GM21367 (cell line): ENCODE data around the gene AGAP1.

Experiments used
- ATAC-seq: cut with Tn5 transposase; IDR thresholded peaks from one replicate; pipeline ENCODE4 v1.9.1; 2021; ENCODE audit not compliant: unreplicated experiment

The AGAP1 gene

DNA sequence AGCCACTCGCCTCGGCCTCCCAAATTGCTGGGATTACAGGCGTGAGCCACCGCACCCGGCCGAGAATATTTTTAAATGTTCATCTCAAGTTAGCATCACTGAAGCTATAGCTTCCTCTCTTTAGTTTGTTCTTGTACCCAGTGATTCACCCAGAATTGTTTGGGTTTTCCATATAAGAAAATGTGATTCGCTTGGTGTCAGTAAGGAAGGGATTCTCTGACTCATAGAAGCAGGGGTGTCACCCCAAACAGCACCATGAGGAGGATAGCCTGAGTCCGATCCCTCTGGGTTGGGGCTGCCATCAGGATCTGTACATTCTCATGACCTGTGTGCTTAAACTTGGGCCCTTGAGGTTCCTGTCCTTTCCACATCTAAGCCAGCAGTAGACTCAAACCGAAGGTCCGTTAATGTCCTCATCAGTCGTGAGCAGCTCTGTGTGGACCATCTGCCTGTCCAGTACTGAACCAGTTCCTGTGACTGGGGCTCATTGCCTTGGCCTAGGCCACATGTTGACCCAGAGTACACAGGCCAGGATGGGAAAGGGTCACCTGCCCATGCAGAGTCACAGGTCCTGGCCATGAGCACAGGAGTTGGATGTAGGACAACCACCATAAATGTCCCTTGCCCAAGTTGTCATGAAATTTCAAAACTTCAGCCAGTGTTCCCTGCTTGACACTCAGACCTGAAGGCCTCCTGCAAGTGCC is 362.5 kb downstream of the AGAP1 start:
- ATAC-seq: no peak

DNA sequence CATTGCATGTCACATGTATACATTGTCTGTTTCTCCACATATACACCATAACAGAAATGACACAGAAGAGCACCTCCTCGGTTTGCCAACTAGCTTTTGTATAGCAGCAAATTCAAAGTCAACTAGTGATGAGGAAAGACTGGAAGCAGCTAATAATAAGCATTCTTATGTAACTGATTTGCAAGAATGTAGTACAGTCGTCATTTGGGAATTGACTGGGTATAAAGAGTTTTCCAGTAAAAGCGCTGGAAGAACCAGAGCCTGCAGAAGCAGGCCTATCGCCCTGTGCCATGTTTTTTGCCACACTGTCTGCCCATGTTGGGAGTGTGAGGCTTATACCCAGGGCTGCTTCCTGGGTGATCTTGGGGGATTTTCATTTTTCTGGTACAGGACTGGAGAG is 363.8 kb downstream of the AGAP1 start:
- ATAC-seq: no peak

DNA sequence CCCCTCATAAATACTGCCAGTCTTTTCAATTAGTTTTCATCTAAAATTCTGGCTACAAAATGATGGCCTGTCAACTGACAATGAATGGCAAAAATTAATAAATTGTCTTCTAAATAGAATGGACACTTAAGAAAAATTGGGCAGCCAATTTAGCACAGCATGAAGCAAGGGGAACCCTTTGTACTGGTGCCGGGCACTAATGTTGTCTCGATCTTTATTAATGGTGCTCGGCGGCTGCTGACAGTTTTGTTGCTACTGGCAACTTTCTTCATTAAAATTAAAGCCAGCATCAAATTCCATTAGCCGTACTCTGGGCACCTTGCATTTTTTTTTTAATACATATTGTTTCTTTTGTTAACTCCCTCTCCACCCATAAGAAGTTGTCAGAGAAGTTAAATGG is 365.0 kb downstream of the AGAP1 start:
- no peak for ATAC-seq

DNA sequence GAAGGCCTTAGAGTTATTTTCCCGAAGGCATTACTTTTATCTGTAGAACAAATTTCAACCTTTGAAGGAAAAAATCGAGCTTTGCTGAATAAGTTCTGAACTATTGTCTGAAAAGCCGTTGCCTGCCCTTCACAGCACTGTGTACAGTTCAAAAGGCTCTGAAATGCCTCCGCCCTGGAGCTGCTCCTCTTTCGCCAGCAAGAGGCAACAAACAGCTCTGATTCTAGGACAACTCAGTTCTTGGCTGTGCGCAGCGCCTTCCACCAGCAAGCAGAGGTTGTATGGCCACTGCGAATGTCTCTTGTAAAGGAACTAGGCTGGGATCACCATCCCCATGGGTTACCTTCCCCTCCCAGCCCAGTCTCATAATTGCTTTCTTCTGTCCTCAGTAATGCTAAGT is 365.8 kb downstream of the AGAP1 start:
- no peak for ATAC-seq

DNA sequence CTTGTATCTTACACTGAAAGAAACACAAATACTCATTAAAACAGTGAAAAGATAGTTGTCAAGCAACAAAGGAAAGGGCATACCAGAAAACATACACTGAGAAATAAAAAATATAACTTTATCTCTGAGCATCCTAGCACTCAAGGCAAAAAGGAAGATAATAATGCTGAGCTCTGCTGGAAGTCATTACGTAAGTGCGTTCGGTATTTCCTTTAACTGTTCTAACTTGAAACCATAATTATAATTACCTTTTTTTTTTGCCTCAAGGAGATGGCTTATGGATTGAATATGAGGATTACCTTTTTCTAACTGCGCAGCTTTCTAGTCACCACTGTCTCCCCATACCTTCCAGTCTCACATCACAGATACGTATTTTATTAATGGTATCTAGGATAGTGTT is 366.3 kb downstream of the AGAP1 start:
- ATAC-seq: no peak

DNA sequence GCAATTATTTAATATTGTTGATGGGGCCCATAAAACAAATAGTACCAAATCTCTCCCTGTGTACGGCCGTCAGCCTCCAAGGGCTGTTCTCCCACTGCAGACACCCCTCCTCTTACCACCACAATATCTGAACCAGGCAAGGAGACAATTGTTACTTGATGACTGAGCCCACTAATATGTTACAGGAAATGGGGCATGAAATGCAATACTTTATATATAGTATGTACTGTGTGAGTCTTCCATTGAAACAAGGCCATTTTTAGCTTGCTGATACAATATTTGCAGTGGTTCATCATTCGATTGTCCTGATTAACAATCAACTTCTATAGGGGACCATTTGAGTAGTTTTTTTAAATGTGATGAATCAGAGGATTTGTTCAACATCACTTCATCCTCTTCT is 367.0 kb downstream of the AGAP1 start:
- no peak for ATAC-seq

DNA sequence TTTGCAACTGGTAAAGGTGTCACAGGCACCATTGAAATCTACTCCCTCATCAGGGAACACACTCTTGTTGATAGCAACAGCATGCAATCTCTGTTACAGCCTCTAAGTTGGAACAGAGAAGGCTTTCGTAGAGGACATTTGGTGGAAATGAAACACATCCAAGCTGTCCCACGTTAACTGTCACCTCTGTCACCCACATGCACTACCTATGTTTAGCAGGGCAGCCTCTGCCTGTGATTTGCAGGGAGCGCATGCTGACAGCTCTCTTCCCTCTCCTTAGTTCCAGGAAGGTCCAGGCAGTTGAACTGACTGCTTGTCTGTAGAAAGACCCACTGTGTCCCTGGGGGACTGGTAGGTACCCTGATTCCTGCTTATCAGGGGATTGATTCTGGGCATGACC is 367.5 kb downstream of the AGAP1 start:
- ATAC-seq: no peak

DNA sequence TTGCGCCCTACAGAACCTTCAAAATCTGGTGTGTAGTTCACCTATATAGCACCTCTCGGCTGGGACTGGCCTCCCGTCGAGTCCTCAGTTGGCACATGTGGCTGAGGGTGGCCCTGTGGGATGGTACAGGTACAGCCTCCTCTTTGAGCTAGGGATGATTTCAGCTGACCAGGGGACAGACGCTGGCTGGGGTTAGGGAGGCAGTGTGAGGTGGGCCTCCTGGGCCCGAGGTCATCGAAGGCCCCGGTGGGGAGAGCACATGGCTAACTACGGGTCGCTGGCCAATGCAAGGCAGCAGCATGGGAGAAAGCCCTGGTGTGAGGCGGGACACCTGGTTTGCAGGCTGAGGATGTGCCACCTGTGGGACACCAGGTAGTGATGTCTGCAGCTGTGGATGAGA is 369.6 kb downstream of the AGAP1 start:
- no peak for ATAC-seq

DNA sequence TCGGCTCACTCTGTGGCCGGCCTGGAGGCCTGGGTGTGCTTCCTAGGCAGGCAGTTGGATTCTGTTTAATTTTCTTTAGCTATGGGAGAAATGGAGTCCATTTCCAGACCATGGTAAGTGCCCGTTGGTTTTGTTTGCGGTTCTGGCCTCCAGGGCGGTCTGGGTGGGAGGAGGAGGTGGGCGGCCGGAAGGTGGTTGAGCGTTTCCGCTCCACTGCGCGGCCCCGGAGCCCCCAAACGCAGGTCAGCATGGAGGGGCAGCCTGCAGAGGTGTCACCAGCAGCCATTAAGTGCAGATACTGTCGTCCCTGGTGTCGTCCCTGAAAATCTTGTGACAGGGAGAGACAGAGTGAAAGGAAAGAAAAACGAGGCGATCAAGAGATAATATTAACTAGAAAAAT is 370.5 kb downstream of the AGAP1 start:
- ATAC-seq: no peak

DNA sequence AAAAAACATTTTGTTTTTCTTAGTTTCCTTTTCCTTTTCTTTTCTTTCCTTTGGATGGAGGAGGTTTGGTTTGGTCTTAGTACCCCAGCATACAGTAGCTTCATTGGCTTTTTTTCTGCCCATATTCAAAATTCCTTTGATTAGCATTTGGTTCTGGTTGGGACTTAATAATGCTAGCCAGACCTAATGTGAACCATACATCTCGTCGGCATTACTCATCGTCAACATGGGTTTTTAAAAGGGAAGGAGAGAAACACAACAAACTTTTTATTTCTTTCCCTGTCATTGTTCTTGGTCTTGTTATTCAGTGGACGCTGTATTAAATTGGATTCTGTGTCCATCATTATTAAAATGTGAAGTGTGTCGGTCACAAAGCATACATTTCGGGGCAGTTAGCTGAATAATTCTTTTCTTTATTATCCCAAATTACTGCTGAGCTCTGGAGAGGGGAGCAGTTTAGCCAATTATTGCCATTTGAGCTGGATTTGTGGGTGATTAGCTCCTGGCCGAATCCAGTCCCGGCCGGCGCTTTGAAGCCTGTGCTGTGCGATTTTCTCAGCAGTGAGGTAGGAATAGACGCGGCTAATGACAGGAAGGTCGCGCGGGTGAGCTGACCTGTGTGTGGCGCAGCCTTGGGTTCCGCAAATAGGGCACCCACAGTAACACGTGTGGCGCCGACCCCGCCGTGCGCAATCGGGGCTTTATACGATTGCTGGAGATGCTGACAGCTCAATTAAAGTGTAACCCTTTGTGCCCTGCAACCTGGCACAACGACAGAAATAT is 371.1 kb downstream of the AGAP1 start:
- no peak for ATAC-seq

DNA sequence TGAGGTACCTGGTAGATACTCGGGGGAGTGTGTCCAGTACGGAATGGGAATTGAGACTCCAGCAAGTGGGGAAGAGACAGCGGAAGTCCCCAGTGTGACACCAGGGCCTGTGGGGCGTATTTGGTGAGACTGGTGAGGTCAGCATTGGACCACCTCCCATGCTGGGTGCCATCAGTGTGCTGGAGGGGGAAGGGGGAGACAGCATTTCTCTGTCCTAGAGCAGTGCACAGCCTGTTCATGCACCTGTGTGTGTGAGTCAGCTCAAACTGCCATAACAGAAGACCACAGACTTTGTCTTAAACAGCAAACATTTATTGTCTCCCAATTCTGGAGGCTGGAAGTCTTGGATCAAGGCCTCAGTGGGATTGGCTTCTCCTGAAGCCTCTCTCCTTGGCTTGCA is 372.5 kb downstream of the AGAP1 start:
- no peak for ATAC-seq

DNA sequence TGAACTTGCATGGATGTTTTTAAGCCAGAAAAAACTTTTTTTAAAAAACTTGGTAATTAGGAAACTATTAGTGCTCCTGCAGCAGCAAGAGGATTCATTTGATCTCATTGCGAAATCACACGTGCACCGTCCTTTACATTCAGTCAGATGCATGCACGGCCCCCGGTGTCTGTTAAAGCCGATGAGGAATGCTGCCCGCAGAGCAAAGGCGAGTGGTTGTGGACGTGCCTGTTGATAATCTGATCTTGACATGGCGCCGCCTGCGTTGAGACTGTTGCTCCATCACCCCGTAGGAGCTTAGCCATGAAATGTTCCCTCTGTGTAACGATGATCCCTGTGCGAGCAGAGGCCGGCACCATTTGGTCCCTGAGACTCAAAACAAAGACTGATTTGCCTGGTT is 374.4 kb downstream of the AGAP1 start:
- no peak for ATAC-seq

DNA sequence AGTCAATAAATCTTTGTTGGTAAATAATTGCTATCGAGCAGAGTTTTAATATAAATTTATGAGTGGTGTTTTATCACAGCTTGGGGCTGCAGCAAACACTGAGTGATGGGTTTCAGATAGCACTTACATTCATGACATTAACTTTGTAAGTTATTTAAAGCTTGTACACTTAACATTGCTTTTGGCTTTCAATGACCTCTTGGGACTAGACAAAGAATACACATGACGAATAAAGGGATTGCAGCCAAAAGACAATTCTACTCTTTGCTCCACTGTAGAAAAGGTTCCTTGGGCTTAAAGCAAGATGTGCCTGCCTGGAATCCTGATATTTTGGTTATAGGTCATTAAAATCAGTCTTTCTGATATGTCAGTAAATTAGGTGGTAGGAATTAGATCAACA is 374.8 kb downstream of the AGAP1 start:
- no peak for ATAC-seq

DNA sequence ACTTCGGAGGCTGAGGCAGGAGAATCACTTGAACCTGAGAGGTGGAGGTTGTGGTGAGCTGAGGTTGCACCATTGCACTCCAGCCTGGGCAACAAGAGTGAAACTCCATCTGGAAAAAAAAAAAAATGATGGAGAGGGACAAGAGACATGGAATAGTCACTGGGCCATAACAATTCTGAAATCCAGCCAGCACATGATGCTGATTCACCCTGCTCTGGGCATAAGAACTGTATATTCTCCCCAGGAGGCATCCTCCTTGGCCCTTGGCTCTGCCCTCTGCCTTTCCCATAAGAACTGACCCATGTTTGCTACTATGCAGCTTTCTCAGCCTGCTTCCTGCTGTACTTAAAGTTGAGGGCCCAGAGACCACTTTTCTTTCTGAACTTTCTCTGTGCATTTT is 376.7 kb downstream of the AGAP1 start:
- no peak for ATAC-seq

DNA sequence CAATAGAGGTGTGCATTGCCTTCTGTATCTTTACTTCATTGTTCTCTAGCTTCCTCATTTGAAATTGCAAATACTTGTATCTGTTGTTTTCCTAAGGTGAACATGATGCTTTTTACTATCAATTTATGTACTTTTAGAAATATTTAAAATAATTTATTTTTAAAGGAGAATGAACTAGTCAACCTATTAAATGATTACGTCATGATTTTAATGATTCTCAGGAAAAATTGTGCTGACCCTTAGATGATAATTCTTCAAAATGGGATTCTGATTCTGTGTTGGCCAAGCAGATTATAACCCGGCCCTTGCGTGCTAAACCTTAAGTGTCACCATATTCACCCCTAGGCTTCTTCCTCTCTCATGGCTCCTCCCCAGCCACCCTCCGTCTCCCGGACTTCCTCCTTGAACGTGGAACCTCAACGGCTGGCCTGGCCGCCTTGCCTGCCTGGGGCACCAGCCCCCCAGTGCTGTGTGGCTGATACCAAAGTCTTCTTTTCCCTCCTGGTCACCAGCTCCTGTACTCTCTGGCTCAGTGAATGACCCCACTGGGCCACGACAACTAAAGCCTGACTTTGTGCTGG is 382.3 kb downstream of the AGAP1 start:
- ATAC-seq: no peak

DNA sequence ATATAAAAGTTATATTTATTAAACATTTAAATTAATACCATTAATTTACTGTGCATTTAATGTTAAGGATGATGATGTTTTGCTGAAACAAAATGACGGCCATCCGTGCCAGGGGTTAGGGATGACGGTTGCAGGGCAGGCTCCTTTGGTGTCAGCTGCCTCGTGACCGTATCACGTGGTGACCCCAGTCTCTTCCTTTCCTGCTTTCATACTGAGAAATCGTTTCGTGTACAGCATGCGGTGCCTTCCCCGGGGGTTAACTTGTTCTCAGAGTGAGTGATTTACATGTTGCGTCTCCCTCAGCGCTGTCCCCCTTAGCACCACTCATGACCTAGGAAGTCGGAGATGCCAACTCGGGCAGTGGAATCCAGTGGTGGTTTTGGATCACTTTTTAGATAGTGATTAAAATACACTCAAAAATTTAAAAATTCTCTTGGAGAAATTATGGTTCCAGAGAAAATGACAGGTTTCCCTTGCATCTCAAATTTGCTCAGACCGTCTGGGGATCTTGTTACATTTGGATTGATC is 383.5 kb downstream of the AGAP1 start:
- ATAC-seq: no peak

DNA sequence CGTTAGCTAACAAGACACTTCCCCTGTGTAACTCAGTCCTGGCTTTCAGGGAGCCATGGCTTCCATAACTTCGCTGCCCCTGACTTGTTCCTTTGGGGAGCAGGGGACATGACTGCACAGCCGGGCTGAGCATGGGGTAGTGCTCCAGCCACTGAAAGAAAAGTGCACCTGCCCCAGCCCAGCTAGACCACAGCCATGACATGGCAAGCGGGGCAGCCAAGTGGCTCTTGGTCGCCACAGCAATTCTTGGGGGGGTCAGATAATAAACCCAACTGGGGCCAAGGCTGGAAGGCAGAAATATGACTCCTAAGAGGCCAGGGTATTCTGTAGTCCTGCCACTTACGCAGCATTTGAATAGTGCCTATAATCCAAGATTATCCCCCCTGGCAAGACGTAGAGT is 385.3 kb downstream of the AGAP1 start:
- ATAC-seq: no peak

DNA sequence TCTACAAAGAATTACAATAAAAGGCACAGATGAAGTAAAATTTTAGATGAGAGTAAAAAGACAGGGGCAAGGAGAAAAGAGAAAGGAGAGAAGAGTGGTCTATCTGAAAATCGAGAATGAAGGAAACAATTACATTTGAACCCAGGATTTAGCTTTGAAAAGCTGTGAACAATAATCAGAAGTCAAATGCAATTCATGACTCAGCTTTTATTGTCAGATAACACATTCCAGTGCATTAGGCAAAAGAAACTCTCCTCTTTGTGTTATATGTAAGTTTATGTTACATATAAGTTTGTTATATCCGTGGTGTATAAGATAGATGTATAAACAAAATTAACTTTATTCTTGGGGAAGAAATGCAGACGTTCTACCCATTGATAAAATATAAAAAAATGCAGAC is 389.8 kb downstream of the AGAP1 start:
- ATAC-seq: no peak

DNA sequence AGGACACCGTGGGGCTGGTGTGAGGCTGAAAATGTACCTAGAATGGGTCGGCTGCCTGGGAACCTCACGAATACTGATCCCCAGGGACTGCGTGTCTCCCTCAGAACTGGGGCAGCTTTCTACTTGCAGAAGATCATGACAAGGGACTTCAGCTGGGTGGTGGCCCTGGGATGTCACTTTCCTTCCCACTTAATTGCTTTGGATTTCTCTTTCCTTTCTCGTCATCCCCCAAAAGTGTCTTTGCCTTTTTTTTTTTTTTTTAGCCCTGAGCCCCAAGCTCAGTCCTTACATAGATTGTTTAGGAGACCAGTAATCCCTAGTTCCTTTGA is 395.4 kb downstream of the AGAP1 start:
- no peak for ATAC-seq

DNA sequence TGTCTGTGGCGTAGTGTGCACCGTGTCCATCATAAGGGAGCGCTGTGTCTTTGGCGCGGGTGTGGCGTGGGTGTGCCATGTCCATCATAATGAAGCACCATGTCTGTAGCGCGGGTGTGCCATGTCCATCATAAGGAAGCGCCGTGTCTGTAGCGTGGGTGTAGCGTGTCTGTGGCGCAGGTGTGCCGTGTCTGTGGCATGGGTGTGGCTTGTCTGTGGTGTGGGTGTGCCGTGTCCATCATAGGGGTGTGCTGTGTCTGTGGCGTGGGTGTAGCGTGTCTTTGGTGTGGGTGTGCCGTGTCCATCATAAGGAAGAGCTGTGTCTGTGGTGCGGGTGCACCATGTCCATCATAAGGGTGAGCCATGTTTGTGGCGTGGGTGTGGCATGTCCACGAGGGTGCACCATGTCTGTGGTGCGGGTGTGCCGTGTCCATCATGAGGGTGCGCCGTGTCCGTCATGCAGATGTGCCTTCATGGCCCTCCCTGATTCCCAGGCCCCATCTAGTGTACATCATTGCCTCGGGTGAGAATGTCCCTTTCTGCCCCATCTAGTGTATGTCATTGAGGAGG is 399.4 kb downstream of the AGAP1 start:
- no peak for ATAC-seq

DNA sequence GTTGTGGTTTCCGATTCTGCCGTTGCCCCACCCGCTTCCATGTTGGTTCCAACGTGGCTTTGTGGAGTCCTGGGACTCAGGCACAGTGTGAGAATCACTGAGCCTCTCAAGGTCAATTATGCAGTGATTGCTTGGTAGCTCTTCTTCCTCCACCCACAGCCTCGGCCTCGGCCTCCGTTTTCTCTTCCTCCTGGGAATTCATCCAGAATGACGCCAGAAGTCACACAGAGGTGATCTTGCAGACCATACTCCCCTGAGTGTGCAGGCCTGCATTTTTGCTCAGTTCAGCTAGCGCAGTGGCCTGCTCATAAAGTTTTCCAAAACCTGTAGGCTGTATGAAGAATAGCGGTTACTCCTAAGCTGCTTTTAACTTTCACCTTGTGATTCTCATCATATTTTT is 401.0 kb downstream of the AGAP1 start:
- no peak for ATAC-seq

DNA sequence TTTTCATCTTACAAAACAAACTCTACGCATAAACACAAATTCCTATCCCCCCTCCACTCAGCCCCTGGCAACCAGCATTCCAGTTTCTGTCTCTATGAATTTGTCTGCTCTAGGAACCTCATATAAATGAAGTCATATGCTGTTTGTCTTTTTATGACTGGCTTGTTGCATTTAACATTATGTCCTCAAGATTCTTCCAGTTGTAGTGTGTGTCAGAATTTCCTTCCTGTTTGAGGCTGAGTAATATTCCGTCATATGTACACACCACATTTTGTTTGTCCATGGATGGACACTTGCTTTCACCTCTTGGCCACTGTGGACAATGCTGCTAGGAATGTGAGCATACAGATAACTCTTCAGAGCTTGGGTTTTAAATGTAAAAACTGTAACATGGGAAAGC is 402.2 kb downstream of the AGAP1 start:
- no peak for ATAC-seq
